IMR-90 (cell line): ENCODE results near the gene RNF181. TPM values are rescaled to one million over a fixed set of nuclear protein-coding genes. Genes with fewer than 3 reads are reported as not detected.

ENCODE experiments used
- ATAC-seq: fragments of 200-7000 bp; cut with Tn5 transposase; 2 replicates; pipeline ENCODE4 v1.9.1; 2020; ENCODE audit warnings: low read depth, mild to moderate bottlenecking, moderate library complexity
- BruUV-seq: library from RNA; stranded (reverse); fragments of 400-500 nt; replicated peaks from 2 replicates; lab custom pipeline; 2021; lab: Mats Ljungman, UMichigan
- CTCF ChIA-PET: fragments of 300-600 bp; formaldehyde crosslinking; extraction: SDS; loops from one replicate; lab custom pipeline; 2021; ENCODE audit warnings: antibody characterized with exemption; lab: Yijun Ruan, JAX
- POLR2A ChIA-PET: fragments of 300-600 bp; sonication (Branson Sonifier 250); formaldehyde crosslinking; loops from one replicate; lab custom pipeline; 2022; ENCODE audit warnings: antibody characterized with exemption; ENCODE audit not compliant: unreplicated experiment; lab: Charles Lee
- DNase-seq: peaks from one replicate; pipeline ENCODE4 v3.0.0; 2013
- H2AFZ ChIP-seq: replicated peaks from 2 replicates; pipeline ENCODE3; 2013; ENCODE audit warnings: low read length, mild to moderate bottlenecking; ENCODE audit not compliant: poor library complexity
- H2AK5ac ChIP-seq: 2 replicates; pipeline ENCODE4 v1.6.1; 2013; ENCODE audit warnings: low read depth, low read length, inconsistent platforms
- H2AK9ac ChIP-seq: replicated peaks from 2 replicates; pipeline ENCODE3; 2013; ENCODE audit warnings: mild to moderate bottlenecking, low read depth, low read length, moderate library complexity; ENCODE audit not compliant: poor library complexity
- H2BK120ac ChIP-seq: 2 replicates; pipeline ENCODE4 v1.6.1; 2013; ENCODE audit warnings: low read depth, low read length, inconsistent platforms
- H2BK15ac ChIP-seq: 3 replicates; pipeline ENCODE4 v1.6.1; 2013; ENCODE audit warnings: low read depth, low read length, inconsistent platforms
- H2BK20ac ChIP-seq: 2 replicates; pipeline ENCODE4 v1.6.1; 2013; ENCODE audit warnings: low read depth, mild to moderate bottlenecking, inconsistent platforms, low read length, moderate library complexity
- H2BK5ac ChIP-seq: 2 replicates; pipeline ENCODE4 v1.6.1; 2013; ENCODE audit warnings: mild to moderate bottlenecking, low read depth, low read length, inconsistent platforms; ENCODE audit not compliant: poor library complexity, severe bottlenecking
- H3K14ac ChIP-seq: replicated peaks from 2 replicates; pipeline ENCODE4 v1.6.1; 2013; ENCODE audit warnings: low read depth, low read length, inconsistent platforms
- H3K18ac ChIP-seq: 2 replicates; pipeline ENCODE4 v1.6.1; 2013; ENCODE audit warnings: low read depth, low read length, control low read depth
- H3K23ac ChIP-seq: 2 replicates; pipeline ENCODE4 v1.6.1; 2013; ENCODE audit warnings: low read depth, low read length, inconsistent platforms
- H3K27ac ChIP-seq: 2 replicates; pipeline ENCODE4 v1.5.1; 2013; ENCODE audit warnings: mild to moderate bottlenecking, control low read depth, low read length; ENCODE audit not compliant: insufficient read depth
- H3K27me3 ChIP-seq: 2 replicates; pipeline ENCODE4 v1.6.1; 2013; ENCODE audit warnings: low read length; ENCODE audit not compliant: control insufficient read depth, insufficient read depth
- H3K36me3 ChIP-seq: 2 replicates; pipeline ENCODE4 v1.6.1; 2013; ENCODE audit warnings: low read length, mixed read lengths; ENCODE audit not compliant: control insufficient read depth, insufficient read depth
- H3K4ac ChIP-seq: 2 replicates; pipeline ENCODE4 v1.6.1; 2013; ENCODE audit warnings: low read depth, low read length, inconsistent platforms
- H3K4me1 ChIP-seq: 2 replicates; pipeline ENCODE4 v1.6.1; 2013; ENCODE audit warnings: low read length, mixed read lengths; ENCODE audit not compliant: control insufficient read depth, insufficient read depth
- H3K4me2 ChIP-seq: 2 replicates; pipeline ENCODE4 v1.6.1; 2013; ENCODE audit warnings: low read depth, mild to moderate bottlenecking, control low read depth, low read length, moderate library complexity
- H3K4me3 ChIP-seq: 2 replicates; pipeline ENCODE4 v1.5.1; 2013; ENCODE audit warnings: low read depth, mild to moderate bottlenecking, control low read depth, low read length, moderate library complexity; ENCODE audit not compliant: insufficient read depth
- H3K56ac ChIP-seq: 2 replicates; pipeline ENCODE4 v1.6.1; 2013; ENCODE audit warnings: low read length, inconsistent platforms; ENCODE audit not compliant: insufficient read depth; ENCODE audit errors: extremely low read depth
- H3K79me1 ChIP-seq, 2 experiments: 2 replicates each; pipeline ENCODE4 v1.6.1; 2013; ENCODE audit warnings: low read length in 2 of 2, inconsistent platforms in 1 of 2, low read depth in 1 of 2
- H3K9ac ChIP-seq: 2 replicates; pipeline ENCODE4 v1.6.1; 2013; ENCODE audit warnings: low read depth, low read length, control low read depth
- H3K9me1 ChIP-seq: 2 replicates; pipeline ENCODE4 v1.6.1; 2013; ENCODE audit warnings: low read length, inconsistent platforms; ENCODE audit not compliant: insufficient read depth
- H3K9me3 ChIP-seq: 2 replicates; pipeline ENCODE4 v1.6.1; 2013; ENCODE audit warnings: low read length; ENCODE audit not compliant: control insufficient read depth, insufficient read depth
- H4K20me1 ChIP-seq: 2 replicates; pipeline ENCODE4 v1.6.1; 2013; ENCODE audit warnings: low read length, inconsistent platforms; ENCODE audit not compliant: insufficient read depth
- H4K5ac ChIP-seq: 2 replicates; pipeline ENCODE4 v1.6.1; 2013; ENCODE audit warnings: mild to moderate bottlenecking, low read depth, low read length, control low read depth
- H4K8ac ChIP-seq, 2 experiments: 2 replicates each; pipeline ENCODE4 v1.6.1; 2013; ENCODE audit warnings: low read depth in 2 of 2, low read length in 2 of 2, control low read depth in 1 of 2, inconsistent platforms in 1 of 2
- H4K91ac ChIP-seq: 2 replicates; pipeline ENCODE4 v1.6.1; 2013; ENCODE audit warnings: low read depth, low read length, inconsistent platforms; ENCODE audit not compliant: insufficient read depth
- BHLHE40 ChIP-seq: fragments of 150-350 bp; IDR thresholded peaks from 2 replicates; pipeline ENCODE4 v1.6.1; 2016; ENCODE audit warnings: mild to moderate bottlenecking, low read depth, low read length
- CEBPB ChIP-seq: IDR thresholded peaks from 2 replicates; pipeline ENCODE4 v1.6.1; 2012; ENCODE audit warnings: low read depth, low read length, improper control_type of control experiment
- CHD1 ChIP-seq: IDR thresholded peaks from 2 replicates; pipeline ENCODE4 v1.6.1; 2012; ENCODE audit warnings: low read depth, low read length, improper control_type of control experiment
- CTCF ChIP-seq: conservative IDR thresholded peaks from 2 replicates; pipeline ENCODE4 v1.5.1; 2012; ENCODE audit warnings: mild to moderate bottlenecking, low read depth, low read length, improper control_type of control experiment
- ELK1 ChIP-seq: fragments of 150-350 bp; IDR thresholded peaks from 2 replicates; pipeline ENCODE4 v1.6.1; 2016; ENCODE audit warnings: low read depth, mild to moderate bottlenecking, low read length, moderate library complexity, borderline replicate concordance
- FOS ChIP-seq: fragments of 150-350 bp; IDR thresholded peaks from 2 replicates; pipeline ENCODE4 v1.6.1; 2016; ENCODE audit warnings: low read depth, low read length
- MAFK ChIP-seq: IDR thresholded peaks from 2 replicates; pipeline ENCODE4 v1.6.1; 2012; ENCODE audit warnings: low read depth, low read length, improper control_type of control experiment
- MXI1 ChIP-seq: IDR thresholded peaks from 2 replicates; pipeline ENCODE4 v1.6.1; 2012; ENCODE audit warnings: low read depth, mild to moderate bottlenecking, low read length, moderate library complexity, borderline replicate concordance
- NFE2L2 ChIP-seq: fragments of 150-350 bp; IDR thresholded peaks from 2 replicates; pipeline ENCODE4 v1.6.1; 2016; ENCODE audit warnings: low read depth, mild to moderate bottlenecking, low read length
- POLR2A ChIP-seq: IDR thresholded peaks from 2 replicates; pipeline ENCODE4 v1.6.1; 2012; ENCODE audit warnings: mild to moderate bottlenecking, low read depth, low read length
- RAD21 ChIP-seq: IDR thresholded peaks from 2 replicates; pipeline ENCODE4 v1.6.1; 2012; ENCODE audit warnings: low read length, improper control_type of control experiment
- RCOR1 ChIP-seq: IDR thresholded peaks from 2 replicates; pipeline ENCODE4 v1.6.1; 2012; ENCODE audit warnings: mild to moderate bottlenecking, low read length, improper control_type of control experiment; ENCODE audit not compliant: insufficient replicate concordance
- RFX5 ChIP-seq: IDR thresholded peaks from 2 replicates; pipeline ENCODE4 v1.8.0; 2012; ENCODE audit warnings: low read depth, mild to moderate bottlenecking, low read length, moderate library complexity
- SMC3 ChIP-seq: fragments of 150-350 bp; IDR thresholded peaks from 2 replicates; pipeline ENCODE4 v1.6.1; 2016; ENCODE audit warnings: low read depth, mild to moderate bottlenecking, antibody characterized with exemption, low read length, moderate library complexity
- USF2 ChIP-seq: fragments of 150-350 bp; IDR thresholded peaks from 2 replicates; pipeline ENCODE4 v1.6.1; 2017; ENCODE audit warnings: mild to moderate bottlenecking, antibody characterized with exemption, low read length, low read depth
- WGBS, 2 experiments: methylation state at CpG; one replicate each; pipeline versions ENCODE4 v1.1.5 to v1.1.7; 2013; ENCODE audit warnings: missing lambda C conversion rate in 2 of 2; ENCODE audit not compliant: insufficient read length in 1 of 2; ENCODE audit errors: extremely low coverage in 2 of 2; 5-methylcytosine and 5-hydroxymethylcytosine counted together
- dilution Hi-C: fragments of 300-500 bp; cut with HindIII; formaldehyde crosslinking; loops from one replicate; pipeline ENCODE4 v1.14.3; 2018; ENCODE audit warnings: low sequenced_read_pairs; ENCODE audit not compliant: unreplicated experiment
- in situ Hi-C: fragments of 300-500 bp; cut with MboI; formaldehyde crosslinking; loops from 3 replicates; pipeline ENCODE4 v1.14.3; 2019; ENCODE audit warnings: low sequenced_read_pairs, inconsistent platforms, mixed read lengths
- intact Hi-C: fragments of 100-400 bp; cut with micrococcal nuclease; formaldehyde crosslinking; loops from 2 replicates; pipeline ENCODE4 v1.10.0; 2022
- polyA plus RNA-seq, 3 experiments: library from polyadenylated mRNA; depleted of rRNA; stranded (reverse); fragments of >200 nt; gene quantifications; 2 replicates each; pipeline ENCODE4 v1.2.3, GENCODE V29; 2012; ENCODE audit warnings: low replicate concordance in 1 of 3
- total RNA-seq: library from RNA; depleted of rRNA; stranded (reverse); fragments of >200 nt; gene quantifications from 2 replicates; pipeline ENCODE4 v1.2.3, GENCODE V29; 2012

RNF181 gene
- total and polyA plus RNA-seq, 2 of the 4 experiments (the other 2 are of a cell fraction): 438 to 498 TPM

- intact Hi-C loops: no loop called here
- BruUV-seq: no TSS peak
- peaks cover 46% of the 10 kb centered on the region for H3K36me3 ChIP-seq
- TF ChIP-seq CEBPB (no peak), SMC3 (no peak), MXI1 (no peak), RAD21 (no peak), RCOR1 (no peak), USF2 (no peak), ELK1 (no peak), RFX5 (no peak), BHLHE40 (no peak), CHD1 (no peak), FOS (no peak), NFE2L2 (no peak), CTCF (no peak), POLR2A (no peak), MAFK (no peak)
Observed at GRCh38 chr2:85549095-85549494, 46.5 kb upstream of the RNF181 start.

More at GRCh38 chr2:85549095-85549494, 46.5 kb upstream of the RNF181 start:
- peaks cover 25% of the 10 kb centered on the region for H4K20me1 ChIP-seq
- H3K4me1 ChIP-seq: peaks cover 20% of the 10 kb centered on the region
- H3K79me1 ChIP-seq: peaks cover 8 to 46% of the 10 kb centered on the region in 2 experiments; a peak in 3 of 4 replicates
- H2AK5ac ChIP-seq: peak overlapping the region; percentile 85; the same call in 1 of the 2 replicates
- DNase-seq (no peak), ATAC-seq (no peak)
- POLR2A ChIA-PET: interaction anchor here (1.0 to 5.1 kb wide), 5 partner anchors 9 to 130 kb away, joined by 4 to 42 read pairs (median 6); partner anchors contain the start of genes MAT2A and SH2D6
- H3K4ac ChIP-seq: peak overlapping the region; percentile 86; the same call in 1 of the 2 replicates
- H3K27ac ChIP-seq: peak overlapping the region; percentile 85
- peak overlapping the region; percentile 66 for H3K18ac ChIP-seq
- H2AFZ ChIP-seq: no peak overlapping the region
- H3K23ac ChIP-seq: peak overlapping the region; percentile 21; the same call in 1 of the 2 replicates
- peak overlapping the region; percentile 89 for H2BK5ac ChIP-seq
- no peak overlapping the region for H3K4me3 ChIP-seq
- H3K9me3 ChIP-seq: no peaks in the 10 kb centered on the region
- dilution Hi-C loops (no loop called here), in situ Hi-C loops (no loop called here)
- peak overlapping the region; percentile 26 to 63; a peak in 2 of 4 replicates for H4K8ac ChIP-seq
- peak overlapping the region; percentile 75 for H2BK120ac ChIP-seq
- 81% methylated on average over 5 of the region's 10 CpGs; no CpG with 5 or more reads in 1 of the 2 experiments for WGBS, 2 experiments
- H3K27me3 ChIP-seq: no peaks in the 10 kb centered on the region
- CTCF ChIA-PET: interaction anchor here (1.3 to 6.8 kb wide), 3 partner anchors 11 to 482 kb away, joined by 3 to 46 read pairs (median 3); partner anchors contain the start of gene SH2D6
- H3K4me2 ChIP-seq: no peak overlapping the region
- H3K14ac ChIP-seq: peak overlapping the region; percentile 34
- peaks cover 9% of the 10 kb centered on the region; the same call in 1 of the 2 replicates for H3K9me1 ChIP-seq
- 0 out of 2 replicates have a peak overlapping the region, but pooled peaks have one; percentile 4 for H3K56ac ChIP-seq
- H2AK9ac ChIP-seq: peak overlapping the region; percentile 3
- peak overlapping the region; percentile 30; the same call in 1 of the 2 replicates for H4K91ac ChIP-seq
- peak overlapping the region; percentile 27 for H2BK20ac ChIP-seq
- no peak overlapping the region for H3K9ac ChIP-seq
- H4K5ac ChIP-seq: peak overlapping the region; percentile 32; the same call in 1 of the 2 replicates
- H2BK15ac ChIP-seq: peak overlapping the region; percentile 78; the same call in 2 of the 3 replicates
